Stimulated activated naive B cell treated with anti-CD40 and anti-IgM and Interleukin-4, amounts not matched to agents 10 μg/mL and 1 μg/mL and 100 μg/mL, for 72 hours (primary cell): Measurements from ENCODE around the gene CBLC.

Experiments
- ATAC-seq, 2 donors: fragments of 150-1000 bp; cut with Tn5 transposase; replicated peaks; 2 replicates each; pipeline ENCODE4 v1.10.0; 2021; ENCODE audit warnings: moderate library complexity in 1 of 2
- DNase-seq: peaks from one replicate; pipeline ENCODE4 v3.0.0; 2021
- H3K27ac Mint-ChIP-seq: one replicate; pipeline ENCODE4 v1.8.0; 2022; ENCODE audit warnings: mild to moderate bottlenecking, mixed read lengths
- H3K27me3 Mint-ChIP-seq, 2 donors: one replicate each; pipeline ENCODE4 v1.8.0; 2022; ENCODE audit warnings: mixed read lengths in 2 of 2
- H3K36me3 Mint-ChIP-seq, 2 donors: one replicate each; pipeline ENCODE4 v1.8.0; 2022; ENCODE audit warnings: mixed read lengths in 2 of 2, mild to moderate bottlenecking in 1 of 2
- H3K4me1 Mint-ChIP-seq, 2 donors: one replicate each; pipeline ENCODE4 v1.8.0; 2022; ENCODE audit warnings: mixed read lengths in 2 of 2, mild to moderate bottlenecking in 1 of 2
- H3K4me3 Mint-ChIP-seq, 2 donors: one replicate each; pipeline ENCODE4 v1.8.0; 2022; ENCODE audit warnings: mild to moderate bottlenecking in 2 of 2, mixed read lengths in 2 of 2, moderate library complexity in 1 of 2
- H3K9me3 Mint-ChIP-seq, 2 donors: one replicate each; pipeline ENCODE4 v1.8.0; 2022; ENCODE audit warnings: mixed read lengths in 2 of 2, mild to moderate bottlenecking in 1 of 2

The CBLC gene

DNA sequence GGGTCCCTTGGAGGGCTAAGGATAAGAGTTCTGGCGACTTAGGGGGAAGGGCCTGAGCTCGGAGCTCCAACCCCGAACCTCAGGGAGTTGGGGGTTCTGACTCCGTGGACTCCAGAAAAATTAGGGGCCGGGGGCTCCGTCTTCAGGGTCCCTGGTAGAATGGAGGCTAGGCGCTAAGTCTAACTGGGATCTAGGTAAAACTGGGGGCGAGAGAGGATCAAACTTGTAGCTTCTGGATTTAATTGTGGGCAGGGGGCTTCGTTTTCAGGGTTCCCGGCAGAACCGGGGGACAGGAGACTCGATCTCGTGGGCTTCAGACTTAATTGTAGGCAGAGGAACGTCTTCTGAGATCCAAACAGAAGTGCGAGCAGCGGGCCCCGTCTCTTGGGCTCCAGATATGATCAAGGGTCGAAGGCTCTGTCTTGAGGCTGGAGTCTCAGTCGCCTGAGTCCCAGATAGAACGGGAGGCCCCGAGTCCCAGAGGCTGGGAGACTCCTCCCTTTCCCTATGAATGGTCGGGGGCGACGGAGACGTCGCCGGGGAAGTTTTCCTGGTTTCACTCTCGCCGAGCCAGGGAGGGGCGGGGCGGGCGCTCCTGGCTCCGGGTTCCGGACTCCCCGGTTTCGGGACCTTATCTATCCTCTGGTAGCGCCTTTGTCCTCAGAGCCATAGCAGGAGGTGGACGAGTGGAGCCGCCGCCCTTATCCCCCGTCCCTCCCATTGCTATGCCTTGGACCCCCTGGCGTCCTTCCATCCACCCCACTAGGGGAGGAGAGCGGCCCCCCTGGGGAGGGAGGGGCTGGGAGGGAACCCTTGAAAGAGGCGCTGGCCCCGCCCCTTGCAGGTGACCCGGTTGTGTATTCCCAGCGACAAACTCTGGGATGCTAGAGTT is 69.7 kb downstream of the CBLC start:
- ATAC-seq, result no peak
- peak overlapping the region; percentile 70 to 86 for H3K4me3 Mint-ChIP-seq
- H3K27ac Mint-ChIP-seq, result no peak overlapping the region
- peaks cover 22 to 25% of the 10 kb centered on the region in 2 donors for H3K4me1 Mint-ChIP-seq
- H3K27me3 Mint-ChIP-seq, result peaks cover 45 to 59% of the 10 kb centered on the region in 2 donors
- peaks cover 0 to 1% of the 10 kb centered on the region in 2 donors for H3K36me3 Mint-ChIP-seq
- no peaks in the 10 kb centered on the region for H3K9me3 Mint-ChIP-seq
- no peak for DNase-seq

DNA sequence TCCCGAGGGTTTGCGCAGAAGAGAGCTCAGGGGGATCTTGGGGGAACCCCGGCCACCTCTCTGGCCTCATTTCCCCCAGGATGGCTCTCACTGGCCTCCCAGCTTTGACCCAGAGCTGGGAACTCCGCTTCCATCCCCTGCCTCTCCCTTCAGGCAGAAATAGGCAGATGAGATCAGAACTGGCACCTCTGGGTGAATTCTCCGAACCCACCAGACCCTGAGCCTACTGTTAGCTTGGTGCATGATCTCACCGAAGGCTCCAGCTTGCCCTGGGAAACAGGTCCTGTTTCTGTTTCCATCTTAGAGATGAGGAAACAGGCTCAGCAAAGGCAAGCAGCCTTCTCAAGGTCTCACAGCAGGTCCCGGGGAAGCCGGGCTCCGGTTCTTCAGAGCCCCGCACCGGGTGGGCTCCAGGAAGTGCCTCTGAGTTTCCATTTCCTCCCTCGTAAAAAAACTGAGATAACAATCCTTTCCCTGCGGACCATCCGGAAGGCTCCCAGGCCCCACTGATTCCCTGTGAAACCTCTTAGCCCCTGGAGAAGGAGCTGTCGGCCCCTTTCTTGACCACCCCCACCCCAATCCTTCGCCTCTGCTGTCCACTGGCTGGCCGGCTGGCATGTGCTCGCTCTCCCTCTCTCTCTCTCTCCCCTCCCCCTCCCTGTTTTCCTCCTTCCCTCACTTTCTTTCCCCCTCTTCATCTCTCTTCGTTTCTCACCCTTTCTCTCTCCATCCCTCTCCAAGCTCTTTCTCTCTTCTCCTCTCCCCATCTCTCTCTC is 70.5 kb downstream of the CBLC start:
- Mint-ChIP-seq H3K4me3 (no peak overlapping the region), H3K9me3 (no peaks in the 10 kb centered on the region), H3K27ac (no peak overlapping the region), H3K36me3 (peaks cover 0 to 1% of the 10 kb centered on the region in 2 donors), H3K4me1 (peaks cover 22 to 25% of the 10 kb centered on the region in 2 donors), H3K27me3 (peaks cover 48 to 59% of the 10 kb centered on the region in 2 donors)
- no peak for DNase-seq
- no peak for ATAC-seq

DNA sequence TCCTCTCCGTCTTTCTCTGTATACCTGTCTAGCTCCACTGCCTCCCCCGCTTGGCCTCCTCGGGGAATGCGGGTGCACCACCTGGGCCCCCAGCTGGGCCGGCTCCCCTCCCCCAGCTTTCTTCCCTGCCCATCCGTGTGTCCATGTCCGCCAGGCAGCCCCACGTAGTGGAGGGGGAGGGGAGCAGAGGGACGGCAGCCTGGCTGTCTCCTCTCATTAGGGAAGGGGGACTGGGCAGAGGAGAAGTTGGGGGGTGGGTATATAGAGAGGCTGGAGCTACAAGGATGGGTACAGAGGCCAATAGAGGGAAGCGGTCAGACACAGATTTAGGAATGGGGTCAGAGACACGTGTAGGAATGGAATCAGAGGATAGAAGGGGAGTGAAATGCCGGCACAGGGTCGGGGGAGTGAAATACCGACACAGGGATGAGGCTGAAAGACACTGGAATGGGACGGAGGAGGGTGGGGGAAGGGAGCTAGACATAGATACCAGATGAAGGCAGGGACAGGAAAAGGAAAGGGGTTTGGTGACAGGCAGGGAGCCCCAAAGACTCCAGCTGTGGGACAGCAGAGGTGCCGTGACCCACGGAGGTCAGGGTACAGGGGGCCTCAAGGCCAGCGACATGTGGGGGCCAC is 71.2 kb downstream of the CBLC start:
- H3K4me3 Mint-ChIP-seq, result no peak overlapping the region
- H3K36me3 Mint-ChIP-seq, result peaks cover 0 to 1% of the 10 kb centered on the region in 2 donors
- H3K27me3 Mint-ChIP-seq, result peaks cover 53 to 63% of the 10 kb centered on the region in 2 donors
- ATAC-seq, result no peak
- no peak overlapping the region for H3K27ac Mint-ChIP-seq
- H3K9me3 Mint-ChIP-seq, result no peaks in the 10 kb centered on the region
- peaks cover 22 to 25% of the 10 kb centered on the region in 2 donors for H3K4me1 Mint-ChIP-seq
- no peak for DNase-seq
